ENCODE data around the gene ERGIC1.

ERGIC1 gene

DNA sequence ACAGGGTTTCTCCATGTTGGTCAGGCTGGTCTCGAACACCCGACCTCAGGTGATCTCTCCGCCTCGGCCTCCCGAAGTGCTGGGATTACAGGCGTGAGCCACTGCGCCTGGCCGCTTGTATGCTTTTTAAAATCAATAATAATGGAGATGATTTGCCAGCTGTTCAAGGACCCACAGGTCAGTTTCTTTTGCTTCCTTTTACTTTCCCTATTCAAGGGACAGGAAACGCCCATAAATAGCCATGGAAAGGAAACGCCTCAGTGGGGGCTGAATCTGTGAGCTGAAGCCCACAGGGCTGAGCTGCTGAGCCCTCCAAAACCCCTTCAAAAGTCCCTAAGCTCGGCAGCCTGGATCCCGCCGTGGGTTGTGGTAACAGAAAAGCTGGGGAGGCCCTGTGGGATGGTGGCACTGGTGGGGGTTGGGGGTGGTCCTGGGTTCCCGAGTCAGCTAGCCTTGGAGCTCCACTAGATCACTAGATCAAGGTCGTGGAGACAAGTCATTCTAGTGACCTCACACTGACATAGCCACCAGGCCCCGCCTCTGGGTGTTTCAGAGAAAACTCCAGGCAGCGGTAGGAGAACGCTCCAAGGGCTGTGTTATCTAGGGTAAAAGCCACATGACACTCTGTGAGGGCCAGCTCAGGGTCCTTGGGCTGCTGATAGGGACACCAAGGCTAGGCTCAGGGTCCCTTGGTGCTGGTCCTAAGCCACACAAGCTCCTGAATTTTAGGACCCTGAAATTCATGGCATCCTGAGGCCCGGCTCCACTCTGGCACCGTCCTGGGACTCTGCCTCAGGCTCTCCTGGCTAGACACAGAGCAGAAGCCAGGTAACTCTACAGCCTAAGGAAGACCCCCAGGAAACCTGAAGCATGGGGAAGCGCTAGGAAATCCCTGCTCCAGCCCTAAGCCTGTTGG is 45.0 kb upstream of the ERGIC1 start:
- H4K20me1 ChIP-seq (ENCODE audit: insufficient read depth, low read length), result no peaks in the 10 kb centered on the region
- H3K27me3 ChIP-seq (replicated peaks; ENCODE audit: insufficient read depth, low read length), result no peaks in the 10 kb centered on the region
- H3K4me2 ChIP-seq (ENCODE audit: low read depth, low read length), result no peak overlapping the region
- H3K9ac ChIP-seq (ENCODE audit: low read length), result no peak overlapping the region
- DNase-seq, result no peak
- no peaks in the 10 kb centered on the region for H3K9me2 ChIP-seq (replicated peaks; ENCODE audit: insufficient read depth, low read length)
- no peak overlapping the region for H3K27ac ChIP-seq (ENCODE audit: low read length)
- no peaks in the 10 kb centered on the region for H3K9me3 ChIP-seq (replicated peaks; ENCODE audit: insufficient read depth, low read length)
- no peaks in the 10 kb centered on the region for H3F3A ChIP-seq (ENCODE audit: insufficient read depth, low read length)
- no peaks in the 10 kb centered on the region for H3K36me3 ChIP-seq (replicated peaks; ENCODE audit: insufficient read depth, low read length)
- TF ChIP-seq EZH2 (optimal IDR thresholded peaks at IDR 0.05; ENCODE audit: low read depth, low read length) (no peak), EZH2phosphoT487 (IDR thresholded peaks at IDR 0.05; ENCODE audit: low read length) (no peak)
- TF ChIP-seq, protein P1, sequence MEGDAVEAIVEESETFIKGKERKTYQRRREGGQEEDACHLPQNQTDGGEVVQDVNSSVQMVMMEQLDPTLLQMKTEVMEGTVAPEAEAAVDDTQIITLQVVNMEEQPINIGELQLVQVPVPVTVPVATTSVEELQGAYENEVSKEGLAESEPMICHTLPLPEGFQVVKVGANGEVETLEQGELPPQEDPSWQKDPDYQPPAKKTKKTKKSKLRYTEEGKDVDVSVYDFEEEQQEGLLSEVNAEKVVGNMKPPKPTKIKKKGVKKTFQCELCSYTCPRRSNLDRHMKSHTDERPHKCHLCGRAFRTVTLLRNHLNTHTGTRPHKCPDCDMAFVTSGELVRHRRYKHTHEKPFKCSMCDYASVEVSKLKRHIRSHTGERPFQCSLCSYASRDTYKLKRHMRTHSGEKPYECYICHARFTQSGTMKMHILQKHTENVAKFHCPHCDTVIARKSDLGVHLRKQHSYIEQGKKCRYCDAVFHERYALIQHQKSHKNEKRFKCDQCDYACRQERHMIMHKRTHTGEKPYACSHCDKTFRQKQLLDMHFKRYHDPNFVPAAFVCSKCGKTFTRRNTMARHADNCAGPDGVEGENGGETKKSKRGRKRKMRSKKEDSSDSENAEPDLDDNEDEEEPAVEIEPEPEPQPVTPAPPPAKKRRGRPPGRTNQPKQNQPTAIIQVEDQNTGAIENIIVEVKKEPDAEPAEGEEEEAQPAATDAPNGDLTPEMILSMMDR (IDR thresholded peaks at IDR 0.05; ENCODE audit: low read length), result no peak
- no peaks in the 10 kb centered on the region for H3K4me1 ChIP-seq (ENCODE audit: low read length)
- no peaks in the 10 kb centered on the region for H3K79me2 ChIP-seq (ENCODE audit: low read length)
- H3K4me3 ChIP-seq (ENCODE audit: low read length), result no peak overlapping the region
- no peak overlapping the region for H2AFZ ChIP-seq (ENCODE audit: low read length)

DNA sequence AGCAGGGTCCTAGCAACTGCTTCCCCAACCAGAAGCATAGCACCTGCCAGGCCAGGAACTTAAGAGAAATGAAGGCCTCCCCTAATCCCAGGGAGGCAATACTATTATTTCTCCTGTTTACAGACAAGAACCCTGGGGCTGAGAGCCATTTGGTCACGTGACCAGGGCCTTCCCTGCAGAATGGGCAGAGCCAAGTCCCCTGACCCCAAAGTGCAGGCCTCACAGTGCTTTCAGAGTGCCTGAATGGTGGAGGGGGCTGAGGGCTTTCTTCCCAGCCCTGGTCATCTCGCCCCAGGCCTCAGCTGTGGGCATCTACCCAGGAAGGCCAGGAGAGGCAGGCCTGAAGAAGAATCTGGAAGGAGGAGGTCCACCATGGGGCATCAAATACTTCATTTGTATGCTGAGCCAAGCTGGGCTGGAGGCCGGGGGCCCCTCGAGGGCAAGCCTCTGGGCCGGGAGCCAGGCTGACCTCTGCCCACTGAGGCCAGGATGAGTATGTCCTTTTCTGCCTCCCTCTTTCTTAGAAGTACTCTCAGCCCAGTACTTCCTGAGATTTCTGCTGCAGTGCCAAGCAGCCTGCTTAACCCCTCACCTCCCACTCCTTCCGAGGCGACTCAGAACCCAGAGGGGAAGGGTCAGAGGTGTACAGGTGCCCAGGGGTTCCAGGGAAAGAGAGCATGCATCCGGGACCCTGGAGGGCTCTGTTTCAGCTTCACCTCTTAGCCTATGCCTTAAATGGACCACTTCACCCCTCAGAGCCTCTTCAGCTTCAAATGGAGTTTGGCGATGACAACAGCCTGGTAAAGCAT is 44.2 kb upstream of the ERGIC1 start:
- Histone ChIP-seq H4K20me1 (ENCODE audit: insufficient read depth, low read length) (no peaks in the 10 kb centered on the region), H3K9ac (ENCODE audit: low read length) (no peak overlapping the region), H3K36me3 (replicated peaks; ENCODE audit: insufficient read depth, low read length) (no peaks in the 10 kb centered on the region), H3K4me2 (ENCODE audit: low read depth, low read length) (no peak overlapping the region), H3K4me1 (ENCODE audit: low read length) (no peaks in the 10 kb centered on the region), H3K27me3 (replicated peaks; ENCODE audit: insufficient read depth, low read length) (no peaks in the 10 kb centered on the region), H3K27ac (ENCODE audit: low read length) (no peak overlapping the region), H2AFZ (ENCODE audit: low read length) (no peak overlapping the region), H3F3A (ENCODE audit: insufficient read depth, low read length) (no peaks in the 10 kb centered on the region), H3K4me3 (ENCODE audit: low read length) (no peak overlapping the region), H3K79me2 (ENCODE audit: low read length) (no peaks in the 10 kb centered on the region), H3K9me3 (replicated peaks; ENCODE audit: insufficient read depth, low read length) (no peaks in the 10 kb centered on the region), H3K9me2 (replicated peaks; ENCODE audit: insufficient read depth, low read length) (no peaks in the 10 kb centered on the region)
- no peak for DNase-seq
- TF ChIP-seq EZH2 (optimal IDR thresholded peaks at IDR 0.05; ENCODE audit: low read depth, low read length) (no peak), EZH2phosphoT487 (IDR thresholded peaks at IDR 0.05; ENCODE audit: low read length) (no peak)
- TF ChIP-seq, protein P1 (IDR thresholded peaks at IDR 0.05; ENCODE audit: low read length), result no peak

DNA sequence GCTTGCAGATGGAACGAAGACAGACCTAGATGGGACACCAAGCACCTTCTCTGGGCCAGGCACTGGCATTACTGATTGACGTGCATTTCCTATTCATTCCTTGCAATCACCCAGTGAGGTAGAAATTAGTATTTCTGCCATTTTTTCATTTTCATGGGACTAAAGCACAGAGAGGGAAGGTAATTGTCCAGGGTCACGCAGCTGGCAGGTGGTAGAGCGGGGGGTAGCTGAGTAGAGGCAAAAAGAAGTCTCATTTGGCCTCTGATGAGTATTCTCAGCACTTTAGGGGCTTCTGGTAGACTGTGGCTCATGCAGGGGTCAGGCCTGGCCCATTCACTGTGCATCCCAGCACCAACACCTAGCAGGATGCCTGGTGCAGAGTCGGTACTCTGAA is 43.6 kb upstream of the ERGIC1 start:
- Histone ChIP-seq H4K20me1 (ENCODE audit: insufficient read depth, low read length) (no peaks in the 10 kb centered on the region), H3F3A (ENCODE audit: insufficient read depth, low read length) (no peaks in the 10 kb centered on the region), H3K4me1 (ENCODE audit: low read length) (no peaks in the 10 kb centered on the region), H3K79me2 (ENCODE audit: low read length) (no peaks in the 10 kb centered on the region), H3K9ac (ENCODE audit: low read length) (no peak overlapping the region), H3K27ac (ENCODE audit: low read length) (no peak overlapping the region), H3K4me3 (ENCODE audit: low read length) (no peak overlapping the region), H3K27me3 (replicated peaks; ENCODE audit: insufficient read depth, low read length) (no peaks in the 10 kb centered on the region), H3K9me2 (replicated peaks; ENCODE audit: insufficient read depth, low read length) (no peaks in the 10 kb centered on the region), H3K9me3 (replicated peaks; ENCODE audit: insufficient read depth, low read length) (no peaks in the 10 kb centered on the region), H3K36me3 (replicated peaks; ENCODE audit: insufficient read depth, low read length) (no peaks in the 10 kb centered on the region), H2AFZ (ENCODE audit: low read length) (no peak overlapping the region), H3K4me2 (ENCODE audit: low read depth, low read length) (no peak overlapping the region)
- no peak for DNase-seq
- TF ChIP-seq, protein P1 (IDR thresholded peaks at IDR 0.05; ENCODE audit: low read length), result no peak
- no peak for TF ChIP-seq EZH2 (optimal IDR thresholded peaks at IDR 0.05; ENCODE audit: low read depth, low read length)
